Nasal cavity respiratory epithelium epithelial cell of viscerocranial mucosa (primary cell): ENCODE measurements around the gene TRIM10. TPM values are rescaled to one million over a fixed set of nuclear protein-coding genes. Genes with fewer than 3 reads are reported as not detected.

Source experiments
- total RNA-seq: library from RNA; depleted of rRNA; stranded (reverse); fragments of >200 nt; gene quantifications from 2 replicates; pipeline ENCODE4 v1.2.3, GENCODE V29; 2014

TRIM10 gene, protein sequence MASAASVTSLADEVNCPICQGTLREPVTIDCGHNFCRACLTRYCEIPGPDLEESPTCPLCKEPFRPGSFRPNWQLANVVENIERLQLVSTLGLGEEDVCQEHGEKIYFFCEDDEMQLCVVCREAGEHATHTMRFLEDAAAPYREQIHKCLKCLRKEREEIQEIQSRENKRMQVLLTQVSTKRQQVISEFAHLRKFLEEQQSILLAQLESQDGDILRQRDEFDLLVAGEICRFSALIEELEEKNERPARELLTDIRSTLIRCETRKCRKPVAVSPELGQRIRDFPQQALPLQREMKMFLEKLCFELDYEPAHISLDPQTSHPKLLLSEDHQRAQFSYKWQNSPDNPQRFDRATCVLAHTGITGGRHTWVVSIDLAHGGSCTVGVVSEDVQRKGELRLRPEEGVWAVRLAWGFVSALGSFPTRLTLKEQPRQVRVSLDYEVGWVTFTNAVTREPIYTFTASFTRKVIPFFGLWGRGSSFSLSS
- total RNA-seq, result not detected in 2 replicates

DNA sequence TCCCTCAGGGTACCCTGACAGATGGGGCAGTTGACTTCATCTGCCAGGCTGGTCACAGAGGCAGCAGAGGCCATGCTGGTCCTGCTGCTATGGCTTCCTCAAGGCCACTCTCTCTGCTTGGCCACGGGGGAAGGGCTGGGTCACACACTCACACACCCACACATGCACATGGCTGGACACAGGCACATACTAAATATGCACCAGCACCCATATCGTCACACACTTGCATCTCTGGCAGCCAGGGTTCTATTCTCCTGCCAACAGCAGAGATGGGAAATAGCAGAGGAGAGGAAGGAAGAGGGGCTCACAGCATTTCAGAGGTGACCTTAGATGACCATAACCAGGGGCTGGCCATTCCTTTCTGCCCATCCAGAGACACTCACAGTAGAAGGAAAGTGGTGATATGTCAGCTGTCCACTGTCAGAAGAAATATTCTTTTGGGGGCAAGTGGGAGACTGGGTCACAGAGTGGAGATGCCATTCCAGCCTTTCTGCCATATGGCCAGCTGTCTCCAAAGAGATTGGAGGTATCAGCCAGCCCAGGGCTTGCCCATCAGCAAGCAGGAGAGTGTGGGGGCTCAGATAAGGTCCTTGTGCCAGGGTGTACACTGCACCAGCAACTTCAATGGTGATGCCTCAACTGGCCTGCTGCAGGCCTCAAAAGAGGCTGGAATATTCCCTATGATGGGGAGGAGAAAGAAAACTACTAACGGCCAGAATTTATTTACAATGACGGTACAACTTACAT lies at the start of gene TRIM10:
Gene TRIM10, minus strand, starts transcription at position 427 of the 747 bp plus-strand sequence. Its CDS starts 353 bp downstream, at position 74.

GRCh38 chr6:30163090-30163917 lies 2.3 kb upstream of the TRIM10 start, which contains the start of gene TRIM15:
Gene TRIM15 (plus strand): TSS chr6:30163546. CDS start chr6:30163685, 139 bp downstream.

DNA sequence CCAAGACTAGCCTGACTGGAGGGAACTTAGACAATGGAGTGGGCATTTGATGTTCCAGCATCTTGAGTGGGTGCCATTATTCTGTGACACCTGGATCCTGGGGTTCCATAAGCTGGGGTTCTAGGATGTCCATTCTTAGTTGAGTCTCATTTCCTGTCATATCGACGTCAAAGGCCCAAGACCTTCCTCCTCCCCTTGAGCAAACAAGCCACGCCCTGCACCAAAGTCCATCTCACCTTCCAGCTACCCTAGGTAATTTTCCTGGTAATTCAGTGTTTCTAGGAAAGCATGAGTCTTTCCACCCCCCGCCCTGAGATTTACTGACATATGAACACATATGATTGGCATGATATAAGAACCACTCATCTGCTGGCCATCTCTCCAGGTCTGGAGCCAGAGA lies 25.3 kb downstream of the TRIM10 start, which contains the start of gene TRIM40:
Gene TRIM40, plus strand, starts transcription at position 384 of the 400 bp plus-strand sequence. CDS start 897 bp downstream, outside the sequence.

GRCh38 chr6:30113003-30113759 lies 47.8 kb downstream of the TRIM10 start, which contains the start of gene TRIM31:
Gene TRIM31 (minus strand): TSS chr6:30113090. CDS start chr6:30112805, 285 bp downstream.

Other genes starting within 250 kb of the TRIM10 start
- 249 and 290 TPM in 2 replicates for gene HLA-A, start 218.7 kb downstream of the TRIM10 start, total RNA-seq
- gene POLR1H, start 99.9 kb downstream of the TRIM10 start, total RNA-seq, result 18.9 and 61.9 TPM in 2 replicates
- gene PPP1R11, start 94.0 kb downstream of the TRIM10 start, total RNA-seq, result 24.9 and 25.5 TPM in 2 replicates
- gene RNF39, start 85.4 kb downstream of the TRIM10 start, total RNA-seq, result 1.5 and 3.8 TPM in 2 replicates
- gene TRIM31, start 48.1 kb downstream of the TRIM10 start, total RNA-seq, result under 0.01 TPM in 2 replicates
- not detected in 2 replicates for gene TRIM40, start 25.1 kb downstream of the TRIM10 start, total RNA-seq
- not detected in 2 replicates for gene TRIM15, start 2.3 kb upstream of the TRIM10 start, total RNA-seq
- 42.4 and 71.5 TPM in 2 replicates for gene TRIM26, start 52.2 kb upstream of the TRIM10 start, total RNA-seq
- 13.0 and 14.7 TPM in 2 replicates for gene TRIM39, start 165.7 kb upstream of the TRIM10 start, total RNA-seq
- gene RPP21, start 183.9 kb upstream of the TRIM10 start, total RNA-seq, result 27.0 and 52.6 TPM in 2 replicates